ENCODE data around the gene EZR. TPM values are rescaled to one million over a fixed set of nuclear protein-coding genes. Genes with fewer than 3 reads are reported as not detected.

The EZR gene
- polyA plus RNA-seq, 4 donors: 172 to 755 (median 479) TPM

GRCh38 chr6:158860279-158860865 lies 41.2 kb upstream of the EZR start:
- DNase-seq (no peak), FAIRE-seq (no peak)
- Histone ChIP-seq H3K27ac (ENCODE audit: low read depth in 1 of 3, low read length in 2 of 3) (no peak overlapping the region), H3K4me1 (ENCODE audit: control insufficient read depth in 3 of 3, insufficient read depth in 2 of 3, low read depth in 1 of 3, low read length in 2 of 3) (no peaks in the 10 kb centered on the region), H3K9me3 (ENCODE audit: control insufficient read depth in 2 of 2, insufficient read depth in 1 of 2, low read depth in 1 of 2, low read length in 1 of 2) (no peaks in the 10 kb centered on the region), H3K36me3 (ENCODE audit: control insufficient read depth in 3 of 3, insufficient read depth in 2 of 3, low read depth in 1 of 3, low read length in 3 of 3) (no peaks in the 10 kb centered on the region), H3K4me3 (ENCODE audit: low read depth in 1 of 3, low read length in 3 of 3) (no peak overlapping the region), H3K27me3 (ENCODE audit: control insufficient read depth in 3 of 3, insufficient read depth in 3 of 3, low read length in 3 of 3) (no peaks in the 10 kb centered on the region)
- 90 to 95% (median 94%) methylated on average over 6 of the region's 6 CpGs for WGBS, 3 donors

GRCh38 chr6:158856261-158856660 lies 37.1 kb upstream of the EZR start:
- Histone ChIP-seq H3K36me3 (ENCODE audit: control insufficient read depth in 3 of 3, insufficient read depth in 2 of 3, low read depth in 1 of 3, low read length in 3 of 3) (no peaks in the 10 kb centered on the region), H3K4me3 (ENCODE audit: low read depth in 1 of 3, low read length in 3 of 3) (no peak overlapping the region), H3K27ac (ENCODE audit: low read depth in 1 of 3, low read length in 2 of 3) (no peak overlapping the region), H3K27me3 (ENCODE audit: control insufficient read depth in 3 of 3, insufficient read depth in 3 of 3, low read length in 3 of 3) (no peaks in the 10 kb centered on the region), H3K4me1 (ENCODE audit: control insufficient read depth in 3 of 3, insufficient read depth in 2 of 3, low read depth in 1 of 3, low read length in 2 of 3) (peaks cover 12 to 33% (median 17%) of the 10 kb centered on the region in 3 donors), H3K9me3 (ENCODE audit: control insufficient read depth in 2 of 2, insufficient read depth in 1 of 2, low read depth in 1 of 2, low read length in 1 of 2) (no peaks in the 10 kb centered on the region)
- DNase-seq (no peak), FAIRE-seq (no peak)
- 83 to 88% (median 85%) methylated on average over 4 of the region's 4 CpGs for WGBS, 3 donors

DNA sequence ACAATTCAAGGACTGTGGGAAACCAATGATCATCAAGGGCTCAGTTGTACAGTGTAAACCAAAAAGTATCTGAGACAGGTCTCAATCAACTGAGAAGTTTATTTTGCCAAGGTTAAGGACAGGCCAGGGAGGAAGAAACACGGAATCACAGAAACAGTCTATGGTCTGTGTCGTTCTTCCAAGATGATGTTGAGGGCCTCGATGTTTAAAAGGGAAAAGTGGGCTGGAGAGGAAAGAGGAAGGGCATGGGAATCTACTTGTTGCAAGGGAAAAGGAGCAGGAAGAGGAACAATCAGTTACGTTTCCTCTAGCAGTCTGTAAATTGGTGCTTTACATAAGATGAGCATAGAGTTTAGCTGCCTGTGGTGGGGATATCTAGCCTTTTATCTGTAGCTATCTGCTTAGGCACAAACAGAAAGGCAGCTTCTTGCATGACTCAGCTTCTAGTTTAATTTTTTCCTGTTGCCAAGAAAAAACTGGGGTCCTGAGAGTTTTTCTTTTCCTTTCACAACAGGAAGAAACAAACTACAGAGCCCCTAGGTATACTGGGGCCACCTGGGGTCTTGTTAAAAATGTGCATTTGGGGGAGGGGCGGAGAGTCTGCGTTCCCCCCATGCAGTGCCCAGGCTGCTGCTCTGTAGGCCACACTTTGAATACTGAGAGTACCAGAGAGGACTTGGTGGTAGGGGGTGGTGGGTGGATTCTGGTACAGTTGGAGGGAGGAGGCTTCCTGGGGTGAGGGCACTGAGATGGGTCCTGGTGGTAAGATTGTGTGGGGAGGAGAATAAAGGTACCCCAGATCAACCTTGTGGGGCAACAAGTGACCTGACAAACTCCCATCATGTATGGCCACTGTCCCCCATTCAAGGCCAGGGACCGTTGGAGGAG lies 35.3 kb upstream of the EZR start:
- Histone ChIP-seq H3K36me3 (ENCODE audit: control insufficient read depth in 3 of 3, insufficient read depth in 2 of 3, low read depth in 1 of 3, low read length in 3 of 3) (no peaks in the 10 kb centered on the region), H3K27me3 (ENCODE audit: control insufficient read depth in 3 of 3, insufficient read depth in 3 of 3, low read length in 3 of 3) (no peaks in the 10 kb centered on the region), H3K4me1 (ENCODE audit: control insufficient read depth in 3 of 3, insufficient read depth in 2 of 3, low read depth in 1 of 3, low read length in 2 of 3) (peaks cover 12 to 48% (median 17%) of the 10 kb centered on the region in 3 donors), H3K4me3 (ENCODE audit: low read depth in 1 of 3, low read length in 3 of 3) (no peak overlapping the region), H3K9me3 (ENCODE audit: control insufficient read depth in 2 of 2, insufficient read depth in 1 of 2, low read depth in 1 of 2, low read length in 1 of 2) (no peaks in the 10 kb centered on the region), H3K27ac (ENCODE audit: low read depth in 1 of 3, low read length in 2 of 3) (peak overlapping the region; percentile 87 to 95 (median 95))
- 67 to 92% (median 82%) methylated on average over 7 of the region's 7 CpGs for WGBS, 3 donors
- DNase-seq (peak in 1 of 2 donors; percentile 37), FAIRE-seq (no peak)

- H3K4me1 ChIP-seq (ENCODE audit: control insufficient read depth in 3 of 3, insufficient read depth in 2 of 3, low read depth in 1 of 3, low read length in 2 of 3): peaks cover 12 to 52% (median 17%) of the 10 kb centered on the region in 3 donors
- no peaks in the 10 kb centered on the region for H3K36me3 ChIP-seq (ENCODE audit: control insufficient read depth in 3 of 3, insufficient read depth in 2 of 3, low read depth in 1 of 3, low read length in 3 of 3)
- no peaks in the 10 kb centered on the region for H3K9me3 ChIP-seq (ENCODE audit: control insufficient read depth in 2 of 2, insufficient read depth in 1 of 2, low read depth in 1 of 2, low read length in 1 of 2)
- WGBS, 3 donors: 69 to 77% (median 71%) methylated on average over 6 of the region's 6 CpGs
- DNase-seq (no peak), FAIRE-seq (no peak)
- peak overlapping the region; percentile 87 to 95 (median 95) for H3K27ac ChIP-seq (ENCODE audit: low read depth in 1 of 3, low read length in 2 of 3)
- H3K27me3 ChIP-seq (ENCODE audit: control insufficient read depth in 3 of 3, insufficient read depth in 3 of 3, low read length in 3 of 3): no peaks in the 10 kb centered on the region
- peak overlapping the region in 1 of 3 donors; percentile 18 for H3K4me3 ChIP-seq (ENCODE audit: low read depth in 1 of 3, low read length in 3 of 3)
Observed at GRCh38 chr6:158853880-158854213, 34.7 kb upstream of the EZR start.

DNA sequence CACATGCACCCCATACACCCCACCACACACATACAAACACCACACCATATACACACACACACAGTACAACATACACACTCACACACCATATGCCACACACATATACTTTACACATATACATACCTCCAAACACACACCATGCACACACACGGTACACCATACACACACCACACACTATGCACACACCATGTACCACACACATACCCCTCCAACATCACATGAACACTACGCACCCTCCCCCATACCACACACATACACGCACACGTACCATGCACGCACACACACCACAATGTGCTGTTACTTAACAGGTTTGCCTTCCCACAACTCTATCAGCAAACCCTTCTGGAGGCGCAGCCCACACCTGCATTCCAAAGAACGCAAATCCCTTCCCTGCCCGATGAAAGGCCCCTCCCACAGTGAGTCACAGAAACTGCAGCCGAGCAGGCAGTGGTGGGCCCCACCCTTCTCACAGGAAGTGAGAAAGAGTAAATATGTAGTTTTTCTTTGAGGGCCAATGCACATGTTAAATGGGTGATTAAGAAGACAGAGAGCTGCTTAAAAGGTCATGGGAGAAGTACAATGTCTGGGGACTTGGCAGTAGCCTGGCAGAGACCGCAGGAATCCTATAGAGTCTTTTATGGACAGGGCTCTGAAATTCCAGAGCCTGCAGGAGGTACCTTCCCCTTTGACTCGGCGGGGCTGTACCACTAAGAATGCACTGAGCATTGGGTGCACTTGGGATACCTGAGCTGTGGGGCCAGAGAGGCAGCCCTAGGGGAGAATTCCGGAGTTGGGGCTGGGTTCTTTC lies 34.1 kb upstream of the EZR start:
- H3K27me3 ChIP-seq (ENCODE audit: control insufficient read depth in 3 of 3, insufficient read depth in 3 of 3, low read length in 3 of 3): no peaks in the 10 kb centered on the region
- peaks cover 0 to 1% of the 10 kb centered on the region in 2 donors for H3K9me3 ChIP-seq (ENCODE audit: control insufficient read depth in 2 of 2, insufficient read depth in 1 of 2, low read depth in 1 of 2, low read length in 1 of 2)
- peak overlapping the region in 2 of 3 donors; percentile 16 to 18 for H3K4me3 ChIP-seq (ENCODE audit: low read depth in 1 of 3, low read length in 3 of 3)
- DNase-seq (peak; percentile 97 to 99), FAIRE-seq (no peak)
- H3K27ac ChIP-seq (ENCODE audit: low read depth in 1 of 3, low read length in 2 of 3): peak overlapping the region; percentile 87 to 95 (median 95)
- H3K4me1 ChIP-seq (ENCODE audit: control insufficient read depth in 3 of 3, insufficient read depth in 2 of 3, low read depth in 1 of 3, low read length in 2 of 3): peaks cover 12 to 56% (median 17%) of the 10 kb centered on the region in 3 donors
- H3K36me3 ChIP-seq (ENCODE audit: control insufficient read depth in 3 of 3, insufficient read depth in 2 of 3, low read depth in 1 of 3, low read length in 3 of 3): no peaks in the 10 kb centered on the region
- WGBS, 3 donors: 10 to 32% (median 14%) methylated on average over 13 of the region's 13 CpGs

DNA sequence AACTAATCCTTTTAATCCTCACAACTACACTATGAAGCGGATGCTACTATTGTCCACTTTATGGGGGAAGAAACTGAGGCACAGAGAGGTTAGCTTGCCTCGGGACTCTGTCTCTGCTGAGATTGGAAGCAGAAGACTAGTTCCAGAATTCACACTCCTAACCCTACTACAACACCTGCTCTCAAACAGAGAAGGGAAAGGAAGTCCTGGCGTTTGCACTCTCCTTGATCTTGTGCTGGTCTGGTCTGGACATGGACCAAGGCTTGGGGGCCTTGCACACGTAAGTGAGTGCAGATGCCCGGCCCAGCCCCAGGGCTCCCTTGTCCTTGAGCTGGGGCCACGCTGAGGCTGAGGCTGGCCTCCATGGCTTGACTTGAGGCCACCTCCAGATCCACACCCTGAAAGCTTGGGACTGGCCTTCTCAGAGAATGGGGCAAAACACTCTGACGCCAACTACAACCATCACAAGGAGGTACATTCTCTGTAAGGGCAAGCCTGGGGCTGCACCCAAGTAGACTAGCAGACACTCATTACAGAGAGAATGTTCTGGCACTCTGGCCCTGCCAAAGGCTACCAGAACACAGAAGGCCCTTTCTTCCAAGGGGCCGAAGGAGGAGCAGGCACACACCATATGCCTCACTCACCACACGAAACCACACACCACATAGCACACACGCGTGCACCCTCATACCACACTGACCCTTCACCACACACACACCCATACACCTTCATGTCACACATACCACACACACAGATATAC lies 33.3 kb upstream of the EZR start:
- no peak for FAIRE-seq
- peak in 1 of 2 donors; percentile 39 for DNase-seq
- Histone ChIP-seq H3K4me1 (ENCODE audit: control insufficient read depth in 3 of 3, insufficient read depth in 2 of 3, low read depth in 1 of 3, low read length in 2 of 3) (peaks cover 12 to 56% (median 17%) of the 10 kb centered on the region in 3 donors), H3K27ac (ENCODE audit: low read depth in 1 of 3, low read length in 2 of 3) (peak overlapping the region; percentile 87 to 95 (median 93)), H3K4me3 (ENCODE audit: low read depth in 1 of 3, low read length in 3 of 3) (no peak overlapping the region), H3K36me3 (ENCODE audit: control insufficient read depth in 3 of 3, insufficient read depth in 2 of 3, low read depth in 1 of 3, low read length in 3 of 3) (no peaks in the 10 kb centered on the region), H3K27me3 (ENCODE audit: control insufficient read depth in 3 of 3, insufficient read depth in 3 of 3, low read length in 3 of 3) (no peaks in the 10 kb centered on the region), H3K9me3 (ENCODE audit: control insufficient read depth in 2 of 2, insufficient read depth in 1 of 2, low read depth in 1 of 2, low read length in 1 of 2) (peaks cover 0 to 4% of the 10 kb centered on the region in 2 donors)
- 77 to 89% (median 79%) methylated on average over 11 of the region's 11 CpGs for WGBS, 3 donors

DNA sequence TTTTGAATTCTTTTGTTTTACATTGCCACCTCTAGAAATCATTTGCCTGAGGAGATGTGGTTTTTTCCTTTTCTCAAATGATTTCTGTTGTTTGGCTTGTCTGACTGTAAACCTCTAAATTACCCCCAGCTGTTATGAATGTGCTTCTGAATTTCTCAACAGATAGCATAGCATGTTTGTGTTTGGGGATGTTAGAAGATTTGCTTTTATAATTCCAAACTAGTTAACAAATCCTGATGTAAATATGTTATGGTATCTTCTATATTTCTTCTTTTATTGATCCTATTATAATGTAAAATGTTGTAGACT lies 31.6 kb upstream of the EZR start:
- Histone ChIP-seq H3K4me3 (ENCODE audit: low read depth in 1 of 3, low read length in 3 of 3) (no peak overlapping the region), H3K36me3 (ENCODE audit: control insufficient read depth in 3 of 3, insufficient read depth in 2 of 3, low read depth in 1 of 3, low read length in 3 of 3) (no peaks in the 10 kb centered on the region), H3K4me1 (ENCODE audit: control insufficient read depth in 3 of 3, insufficient read depth in 2 of 3, low read depth in 1 of 3, low read length in 2 of 3) (peaks cover 12 to 56% (median 17%) of the 10 kb centered on the region in 3 donors), H3K27ac (ENCODE audit: low read depth in 1 of 3, low read length in 2 of 3) (peak overlapping the region in 2 of 3 donors; percentile 99), H3K27me3 (ENCODE audit: control insufficient read depth in 3 of 3, insufficient read depth in 3 of 3, low read length in 3 of 3) (no peaks in the 10 kb centered on the region), H3K9me3 (ENCODE audit: control insufficient read depth in 2 of 2, insufficient read depth in 1 of 2, low read depth in 1 of 2, low read length in 1 of 2) (peaks cover 0 to 4% of the 10 kb centered on the region in 2 donors)
- FAIRE-seq (no peak), DNase-seq (no peak)
